Heart right ventricle (tissue), 16 donors: ENCODE data around the gene MYG1. TPM values are rescaled to one million over a fixed set of nuclear protein-coding genes. Genes with fewer than 3 reads are reported as not detected.
A peak's percentile ranks its signal among the peaks of the same experiment; 100 is the strongest.

Experiments
- ATAC-seq, 8 donors: fragments of 200-7000 bp; cut with Tn5 transposase; one replicate each; pipeline ENCODE4 v1.9.1; 2020; ENCODE audit warnings: mild to moderate bottlenecking in 8 of 8, moderate library complexity in 8 of 8, moderate number of reproducible peaks in 1 of 8
- DNase-seq, 2 donors: peaks; one replicate each; pipeline ENCODE4 v3.0.0-alpha.2; 2020
- H3K27ac ChIP-seq, 10 donors: fragments of 200-600 bp; sonication (generic) in 2 of 10; one replicate each; pipeline versions ENCODE4 v1.5.0 to v1.8.0; 2020 to 2022; ENCODE audit warnings: mild to moderate bottlenecking in 3 of 10
- H3K27me3 ChIP-seq, 7 donors: fragments of 200-600 bp; one replicate each; pipeline ENCODE4 v1.8.0; 2021 to 2022; ENCODE audit warnings: mild to moderate bottlenecking in 2 of 7
- H3K36me3 ChIP-seq, 9 donors: fragments of 200-600 bp; sonication (generic) in 1 of 9; one replicate each; pipeline versions ENCODE4 v1.5.0 to v1.8.0; 2020 to 2022; ENCODE audit warnings: mild to moderate bottlenecking in 2 of 9
- H3K4me1 ChIP-seq, 9 donors: fragments of 200-600 bp; sonication (generic) in 1 of 9; one replicate each; pipeline versions ENCODE4 v1.5.0 to v1.8.0; 2020 to 2022; ENCODE audit warnings: mild to moderate bottlenecking in 4 of 9
- H3K4me3 ChIP-seq, 10 donors: fragments of 200-600 bp; sonication (generic) in 2 of 10; one replicate each; pipeline versions ENCODE4 v1.5.0 to v1.8.0; 2020 to 2022; ENCODE audit warnings: mild to moderate bottlenecking in 7 of 10, moderate library complexity in 2 of 10
- H3K9me3 ChIP-seq, 11 donors: fragments of 200-600 bp in 10 of 11; sonication (generic) in 2 of 11; one replicate each; pipeline versions ENCODE4 v1.5.0 to v1.8.0; 2013 to 2022; ENCODE audit warnings: mild to moderate bottlenecking in 2 of 11, control low read depth in 1 of 11, moderate library complexity in 1 of 11
- CTCF ChIP-seq, 9 donors: fragments of 200-600 bp; sonication (generic) in 2 of 9; IDR thresholded peaks; one replicate each; pipeline versions ENCODE4 v1.5.0 to v1.8.0; 2021 to 2022; ENCODE audit warnings: antibody characterized with exemption in 9 of 9, mild to moderate bottlenecking in 5 of 9, moderate library complexity in 1 of 9
- WGBS, 2 donors: extraction: QIAGEN DNeasy Blood & Tissue Kit; methylation state at CpG; one replicate each; pipeline ENCODE4 v1.1.7; 2013; ENCODE audit warnings: inconsistent platforms in 1 of 2; 5-methylcytosine and 5-hydroxymethylcytosine counted together
- intact Hi-C, 10 donors: fragments of 100-400 bp; cut with DNase I; formaldehyde crosslinking; loops; one replicate each; pipeline versions ENCODE4 v1.11.1 to v1.14.2; 2022
- long read RNA-seq, 3 donors: library from polyadenylated mRNA; unstranded; transcript quantifications; one replicate each; pipeline ENCODE4 v2.0.0, GENCODE V29; 2020 to 2021
- polyA plus RNA-seq, 2 donors: library from polyadenylated mRNA; stranded (reverse); fragments of 200-250 nt; gene quantifications; one replicate each; pipeline ENCODE4 v1.2.3, GENCODE V29; 2013
- total RNA-seq, 10 donors: library from RNA; stranded (reverse); fragmentation: NEBNext Ultra II Directional in 3 of 10; extraction: Animal tissue kit (Norgen Biotek cat#: 25700) in 3 of 10; gene quantifications; one replicate each; pipeline versions ENCODE4 v1.2.1 to v1.2.4, GENCODE V29; 2021 to 2023
- donor health status: Arrhythmogenic right ventricular cardiomyopathy.
- donor health status: ischemic (EF 13 %, LVEDD 7.1; RV severe dilation, severe dysfunction).
- donor health status: healthy with polysubstance abuse.
- donor health status: DM: no; HTN: yes; CAD: no.
- donor health status: DM: no; HTN: no; CAD: no.
- donor health status: ischemic (EF 25% LVEDD 6.9; RV normal size, moderate dysfunction).
- donor health status: ischemic (EF 25% LVEDD 5.7; RV mildly dilated, moderate dysfunction).
- donor health status: healthy.
- donor health status: DM: yes; HTN: yes; CAD: no.
- donor health status: Ischemic cardiomyopathy.
- donor health status: ischemic (EF 35%, LVEDD 5.7; RV mildly dilated, moderate dysfunction).
- donor health status: nonischemic (EF 11% LVEDD 7.7; RV severe dilation, severe dysfunction).
- donor health status: DM: yes; HTN: yes; CAD: no.
- donor health status: PGD.
- donor health status: ischemic (EF 29% LVEDD 5.4; RV normal size, mild dysfunction).
- donor health status: nonischemic (EF 23%, LVEDD 6.1; RV moderate dilation, normal function).

The MYG1 gene
- 10 to 100 TPM; 26.8 to 40.1 (median 36.0) TPM for total RNA-seq
- polyA plus RNA-seq: 100 to 1,000 TPM in 1 of 2 donors, 10 to 100 TPM in 1; 69.4 to 115 TPM
- long read RNA-seq, donor 1, transcript C12orf10-208 (4 exons, 813 nt): minor isoform, 6 of 43 reads
- long read RNA-seq, donor 1, transcript C12orf10-201 (7 exons, 1,192 nt): major isoform, 29 of 43 reads
- long read RNA-seq, donor 1, partial matches to known transcripts: 2 of 43 reads
- long read RNA-seq, donor 1, other reads (novel, unspliced or antisense): 0 of 43 reads
- long read RNA-seq, donor 2, transcript C12orf10-201 (7 exons, 1,192 nt): major isoform, 29 of 42 reads
- long read RNA-seq, donor 2, partial matches to known transcripts: 4 of 42 reads
- long read RNA-seq, donor 2, other reads (novel, unspliced or antisense): 5 of 42 reads
- long read RNA-seq, donor 3, transcript C12orf10-201 (7 exons, 1,192 nt): major isoform, 35 of 45 reads
- long read RNA-seq, donor 3, partial matches to known transcripts: 1 of 45 reads
- long read RNA-seq, donor 3, other reads (novel, unspliced or antisense): 6 of 45 reads

- H3K27me3 ChIP-seq: no peaks in the 10 kb centered on the region
- intact Hi-C loops: loop anchor here in 2 of 10 donors (1.0 to 10.0 kb wide), 2 partner anchors 22 to 225 kb away; partner anchors contain the start of genes AAAS (in 1 of the 2) and SPRYD3 (in 1 of the 2)
- peak within 1 kb of the TSS; percentile 49 to 97 (median 83) for H3K4me3 ChIP-seq
- H3K9me3 ChIP-seq: no peaks in the 10 kb centered on the region
- peaks cover 14 to 71% (median 52%) of the 10 kb centered on the region in 9 donors for H3K4me1 ChIP-seq
- peak within 1 kb of the TSS; percentile 23 to 93 (median 80) for H3K27ac ChIP-seq
- ATAC-seq (peak; percentile 71 to 88 (median 81)), DNase-seq (peak; percentile 84 to 88)
- TF ChIP-seq CTCF (IDR thresholded peaks at IDR 0.05): peak in 6 of 9 donors; percentile 6 to 49 (median 30)
- H3K36me3 ChIP-seq: peaks cover 0 to 59% (median 13%) of the 10 kb centered on the region in 9 donors
- 1% methylated on average over 50 to 51 of the region's 51 CpGs for WGBS, 2 donors
These were observed at the start of gene MYG1 for GRCh38 chr12:53299454-53300180. TSS of gene MYG1 (plus strand) at chr12:53299695. CDS start at chr12:53299738, 43 bp downstream.

- H3K4me1 ChIP-seq: peaks cover 16 to 32% (median 25%) of the 10 kb centered on the region in 9 donors
- TF ChIP-seq CTCF (IDR thresholded peaks at IDR 0.05): peak in 7 of 9 donors; percentile 24 to 57 (median 34)
- no peaks in the 10 kb centered on the region for H3K27me3 ChIP-seq
- no peaks in the 10 kb centered on the region for H3K9me3 ChIP-seq
- DNase-seq: peak; percentile 72 to 83
- peak overlapping the region; percentile 65 to 97 (median 94) for H3K27ac ChIP-seq
- intact Hi-C loops: loop anchor here (1.0 to 5.0 kb wide), 6 partner anchors 30 to 39 kb away; no protein-coding TSS in a partner anchor
- ATAC-seq: peak; percentile 91 to 95 (median 93)
- 0% methylated on average over 42 to 51 of the region's 51 CpGs for WGBS, 2 donors
- peaks cover 0 to 31% (median 14%) of the 10 kb centered on the region in 9 donors for H3K36me3 ChIP-seq
- H3K4me3 ChIP-seq: peak overlapping the region; percentile 70 to 99 (median 85)
These were observed 47.8 kb upstream of the MYG1 start for GRCh38 chr12:53251477-53252348.

GRCh38 chr12:53252349-53252916, 47.1 kb upstream of the MYG1 start:
- 7 to 8% methylated on average over 19 of the region's 19 CpGs for WGBS, 2 donors

More at GRCh38 chr12:53252349-53252916, 47.1 kb upstream of the MYG1 start:
- TF ChIP-seq CTCF (IDR thresholded peaks at IDR 0.05): peak in 1 of 9 donors; percentile 11
- Histone ChIP-seq H3K27me3 (no peaks in the 10 kb centered on the region), H3K4me1 (peaks cover 16 to 32% (median 25%) of the 10 kb centered on the region in 9 donors), H3K9me3 (no peaks in the 10 kb centered on the region), H3K36me3 (peaks cover 0 to 31% (median 14%) of the 10 kb centered on the region in 9 donors), H3K4me3 (peak overlapping the region; percentile 70 to 99 (median 85)), H3K27ac (peak overlapping the region; percentile 65 to 97 (median 94))
- DNase-seq: peak in 1 of 2 donors; percentile 15
- peak in 7 of 8 donors; percentile 0 to 15 (median 2) for ATAC-seq
- intact Hi-C loops: loop anchor here in 8 of 10 donors (2.0 to 5.0 kb wide), 4 partner anchors 32 to 40 kb away; no protein-coding TSS in a partner anchor
